Measurements from ENCODE around the gene SUMO4. TPM values are rescaled to one million over a fixed set of nuclear protein-coding genes. Genes with fewer than 3 reads are reported as not detected.

SUMO4 gene
- total RNA-seq, 1 donor from 2014 or later: 0.82 TPM

DNA sequence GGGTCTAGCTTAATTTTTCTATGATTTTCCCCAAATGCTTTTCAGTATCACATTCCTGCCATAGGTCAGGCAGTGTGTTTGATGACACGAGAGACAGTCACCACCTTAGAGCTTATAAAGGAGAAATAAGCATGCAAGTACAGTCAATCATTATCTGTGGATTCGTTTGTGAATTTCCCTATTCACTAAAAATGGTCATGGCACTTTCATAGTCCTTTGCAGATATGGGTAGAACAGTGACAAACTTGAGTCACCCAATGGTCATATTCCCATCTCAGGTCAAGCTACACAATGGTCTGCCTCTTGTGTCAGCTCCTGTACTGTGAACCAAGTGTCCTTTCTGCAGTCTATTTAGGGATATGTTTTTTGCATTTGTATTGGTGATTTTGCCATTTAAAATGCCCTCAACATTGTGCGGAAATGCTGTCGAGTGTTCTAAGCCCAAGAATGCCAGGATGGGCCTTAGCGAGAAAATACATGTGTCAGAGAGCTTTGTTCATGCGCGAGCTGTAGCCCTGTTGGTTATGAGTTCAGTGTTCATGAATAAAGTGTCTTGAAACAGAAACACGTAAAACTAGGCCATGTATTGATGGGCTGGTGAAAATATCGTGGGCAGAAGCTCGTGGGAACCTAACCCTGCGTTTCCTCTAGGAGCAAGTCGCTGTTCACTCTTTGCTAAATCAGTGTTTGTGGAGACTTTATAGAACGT is 19.8 kb downstream of the SUMO4 start:
- no peak for TF ChIP-seq EZH2phosphoT487 (IDR thresholded peaks at IDR 0.05)
- TF ChIP-seq, protein P1, sequence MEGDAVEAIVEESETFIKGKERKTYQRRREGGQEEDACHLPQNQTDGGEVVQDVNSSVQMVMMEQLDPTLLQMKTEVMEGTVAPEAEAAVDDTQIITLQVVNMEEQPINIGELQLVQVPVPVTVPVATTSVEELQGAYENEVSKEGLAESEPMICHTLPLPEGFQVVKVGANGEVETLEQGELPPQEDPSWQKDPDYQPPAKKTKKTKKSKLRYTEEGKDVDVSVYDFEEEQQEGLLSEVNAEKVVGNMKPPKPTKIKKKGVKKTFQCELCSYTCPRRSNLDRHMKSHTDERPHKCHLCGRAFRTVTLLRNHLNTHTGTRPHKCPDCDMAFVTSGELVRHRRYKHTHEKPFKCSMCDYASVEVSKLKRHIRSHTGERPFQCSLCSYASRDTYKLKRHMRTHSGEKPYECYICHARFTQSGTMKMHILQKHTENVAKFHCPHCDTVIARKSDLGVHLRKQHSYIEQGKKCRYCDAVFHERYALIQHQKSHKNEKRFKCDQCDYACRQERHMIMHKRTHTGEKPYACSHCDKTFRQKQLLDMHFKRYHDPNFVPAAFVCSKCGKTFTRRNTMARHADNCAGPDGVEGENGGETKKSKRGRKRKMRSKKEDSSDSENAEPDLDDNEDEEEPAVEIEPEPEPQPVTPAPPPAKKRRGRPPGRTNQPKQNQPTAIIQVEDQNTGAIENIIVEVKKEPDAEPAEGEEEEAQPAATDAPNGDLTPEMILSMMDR (IDR thresholded peaks at IDR 0.05): no peak
- TF ChIP-seq EZH2 (IDR thresholded peaks at IDR 0.05): no peak
- Mint-ChIP-seq H3K9me3 (peaks cover 10% of the 10 kb centered on the region), H3K27me3 (ENCODE audit: insufficient read depth, low read depth) (peaks cover under 1% of the 10 kb centered on the region), H3K4me3 (no peak overlapping the region), H3K36me3 (peaks cover 9% of the 10 kb centered on the region), H3K4me1 (peaks cover 16% of the 10 kb centered on the region), H3K27ac (no peak overlapping the region)
- Histone ChIP-seq H3K4me1 (peaks cover 9% of the 10 kb centered on the region), H3K4me3 (no peak overlapping the region), H3K79me2 (ENCODE audit: low read depth) (no peaks in the 10 kb centered on the region), H3K4me2 (no peak overlapping the region), H3K36me3 (no peaks in the 10 kb centered on the region), H2AFZ (replicated peaks) (no peak overlapping the region), H4K20me1 (ENCODE audit: low read depth) (no peaks in the 10 kb centered on the region), H3F3A (ENCODE audit: low read depth) (no peaks in the 10 kb centered on the region), H3K27ac (no peak overlapping the region), H3K27me3 (no peaks in the 10 kb centered on the region), H3K9me3 (ENCODE audit: low read depth) (no peaks in the 10 kb centered on the region), H3K9ac (no peak overlapping the region)
- DNase-seq (ENCODE audit: low spot score): no peak

DNA sequence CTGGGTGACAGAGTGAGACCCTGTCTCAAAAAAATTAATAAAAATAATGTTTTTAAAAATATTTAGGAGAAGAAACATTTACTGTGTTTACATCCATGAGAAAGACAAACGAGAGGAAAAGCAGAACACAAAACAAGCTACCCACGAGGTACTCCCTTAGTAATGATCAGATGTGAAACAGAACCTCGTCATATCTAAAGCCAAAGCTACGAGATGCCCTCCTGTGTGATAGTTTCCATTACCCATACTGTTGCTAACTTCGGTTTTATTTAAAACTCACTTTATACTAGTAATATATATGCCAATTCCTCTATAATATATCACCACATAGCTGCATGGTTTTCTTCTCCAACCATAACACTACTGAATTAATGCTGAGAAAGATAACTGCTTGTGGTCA is 21.1 kb downstream of the SUMO4 start:
- Mint-ChIP-seq H3K27ac (no peak overlapping the region), H3K4me3 (no peak overlapping the region), H3K9me3 (peaks cover 4% of the 10 kb centered on the region), H3K27me3 (ENCODE audit: insufficient read depth, low read depth) (peaks cover 3% of the 10 kb centered on the region), H3K4me1 (peaks cover 18% of the 10 kb centered on the region), H3K36me3 (peaks cover under 1% of the 10 kb centered on the region)
- no peaks in the 10 kb centered on the region for H3F3A ChIP-seq (ENCODE audit: low read depth)
- TF ChIP-seq EZH2 (IDR thresholded peaks at IDR 0.05) (no peak), EZH2phosphoT487 (IDR thresholded peaks at IDR 0.05) (no peak)
- TF ChIP-seq, protein P1 (IDR thresholded peaks at IDR 0.05): no peak
- peaks cover 9% of the 10 kb centered on the region for H3K4me1 ChIP-seq
- H3K9ac ChIP-seq: no peak overlapping the region
- DNase-seq (ENCODE audit: low spot score): no peak
- H3K27ac ChIP-seq: no peak overlapping the region
- no peak overlapping the region for H3K4me2 ChIP-seq
- H3K9me3 ChIP-seq (ENCODE audit: low read depth): no peaks in the 10 kb centered on the region
- no peaks in the 10 kb centered on the region for H4K20me1 ChIP-seq (ENCODE audit: low read depth)
- no peaks in the 10 kb centered on the region for H3K27me3 ChIP-seq
- no peaks in the 10 kb centered on the region for H3K36me3 ChIP-seq
- no peak overlapping the region for H2AFZ ChIP-seq (replicated peaks)
- no peak overlapping the region for H3K4me3 ChIP-seq
- H3K79me2 ChIP-seq (ENCODE audit: low read depth): no peaks in the 10 kb centered on the region

DNA sequence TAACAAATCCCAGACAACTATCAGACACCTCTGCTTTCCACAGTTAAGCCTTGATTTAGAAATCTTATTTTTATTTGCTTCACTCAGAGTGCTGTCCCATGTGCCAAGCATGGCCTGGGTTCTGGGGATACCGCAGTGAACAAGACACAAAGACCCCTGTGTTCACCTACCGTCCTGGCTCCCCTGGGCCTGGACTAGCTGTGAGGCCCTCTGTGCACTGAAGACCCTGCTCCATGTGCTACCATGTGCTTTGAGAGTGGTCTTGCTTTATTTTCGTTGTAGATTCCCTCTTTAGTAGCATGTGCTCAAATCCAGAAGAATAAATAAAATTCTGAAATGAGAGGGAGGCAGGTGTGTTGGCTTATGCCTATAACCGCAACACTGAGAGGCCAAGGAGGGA is 22.5 kb downstream of the SUMO4 start:
- Mint-ChIP-seq H3K4me3 (no peak overlapping the region), H3K36me3 (no peaks in the 10 kb centered on the region), H3K27me3 (ENCODE audit: insufficient read depth, low read depth) (peaks cover 9% of the 10 kb centered on the region), H3K4me1 (peaks cover 18% of the 10 kb centered on the region), H3K9me3 (no peaks in the 10 kb centered on the region), H3K27ac (no peak overlapping the region)
- no peaks in the 10 kb centered on the region for H3K79me2 ChIP-seq (ENCODE audit: low read depth)
- no peaks in the 10 kb centered on the region for H4K20me1 ChIP-seq (ENCODE audit: low read depth)
- no peaks in the 10 kb centered on the region for H3K9me3 ChIP-seq (ENCODE audit: low read depth)
- TF ChIP-seq EZH2phosphoT487 (IDR thresholded peaks at IDR 0.05) (no peak), EZH2 (IDR thresholded peaks at IDR 0.05) (no peak)
- TF ChIP-seq, protein P1 (IDR thresholded peaks at IDR 0.05): no peak
- H3K27me3 ChIP-seq: no peaks in the 10 kb centered on the region
- no peak overlapping the region for H2AFZ ChIP-seq (replicated peaks)
- no peak overlapping the region for H3K9ac ChIP-seq
- H3K27ac ChIP-seq: no peak overlapping the region
- H3K36me3 ChIP-seq: no peaks in the 10 kb centered on the region
- H3K4me3 ChIP-seq: no peak overlapping the region
- no peak for DNase-seq (ENCODE audit: low spot score)
- no peaks in the 10 kb centered on the region for H3F3A ChIP-seq (ENCODE audit: low read depth)
- H3K4me2 ChIP-seq: no peak overlapping the region
- H3K4me1 ChIP-seq: peaks cover 9% of the 10 kb centered on the region

Measured in neural progenitor cell (in vitro differentiated cells).